ENCODE data around the gene SPRY1.

Gene SPRY1

DNA sequence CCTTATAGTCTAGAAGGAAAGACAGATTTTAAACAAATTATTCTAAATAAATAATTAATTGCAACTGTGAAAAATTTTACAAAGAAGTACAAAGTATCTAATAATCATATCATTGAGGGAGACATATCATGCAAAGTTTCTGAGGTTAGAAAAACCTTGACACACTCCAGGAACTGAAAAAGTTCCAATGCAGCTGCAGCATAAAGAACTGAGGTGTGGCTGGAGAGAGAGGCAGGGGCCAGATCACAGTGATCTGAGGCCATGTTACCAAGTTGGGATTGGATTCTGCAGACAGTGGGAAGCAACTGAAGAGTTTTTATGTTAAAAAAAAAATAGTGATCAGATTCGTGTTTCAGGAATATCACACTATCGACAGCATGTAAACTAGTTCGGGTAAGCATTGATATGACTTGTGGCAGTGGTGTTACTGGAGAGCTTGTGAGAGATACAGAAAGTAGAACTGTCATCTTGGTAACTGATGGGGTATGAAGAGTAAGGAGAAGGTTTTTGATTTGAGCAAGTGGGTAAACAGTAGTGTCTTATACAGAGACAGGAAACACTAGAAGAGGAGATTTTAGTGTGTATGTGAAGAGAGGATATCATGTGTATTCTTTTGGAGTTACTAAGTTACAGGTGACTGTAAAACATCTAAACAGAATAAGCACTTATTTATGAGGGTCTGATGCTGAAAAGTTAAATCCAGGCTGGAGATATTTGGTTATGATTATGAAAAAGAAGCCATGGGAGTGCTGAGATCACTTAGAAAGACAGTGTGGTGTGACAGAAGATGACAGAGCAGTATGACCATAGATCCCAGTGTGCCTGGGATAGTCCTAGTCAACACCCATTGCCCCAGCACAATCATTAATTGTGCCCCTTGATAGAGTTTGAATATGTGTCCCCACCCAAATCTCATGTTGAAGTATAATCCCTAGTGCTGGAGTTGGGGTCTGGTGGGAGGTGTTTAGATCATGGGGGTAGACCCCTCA lies 15.6 kb upstream of the SPRY1 start:
- no peak for DNase-seq

GRCh38 chr4:123381996-123382395 lies 14.6 kb upstream of the SPRY1 start:
- no peak for DNase-seq

GRCh38 chr4:123383566-123383965 lies 13.0 kb upstream of the SPRY1 start:
- DNase-seq = no peak

GRCh38 chr4:123386609-123387008 lies 10.0 kb upstream of the SPRY1 start:
- no peak for DNase-seq

GRCh38 chr4:123390846-123391456 lies 5.6 kb upstream of the SPRY1 start:
- no peak for DNase-seq

GRCh38 chr4:123393721-123394120 lies 2.9 kb upstream of the SPRY1 start:
- no peak for DNase-seq

DNA sequence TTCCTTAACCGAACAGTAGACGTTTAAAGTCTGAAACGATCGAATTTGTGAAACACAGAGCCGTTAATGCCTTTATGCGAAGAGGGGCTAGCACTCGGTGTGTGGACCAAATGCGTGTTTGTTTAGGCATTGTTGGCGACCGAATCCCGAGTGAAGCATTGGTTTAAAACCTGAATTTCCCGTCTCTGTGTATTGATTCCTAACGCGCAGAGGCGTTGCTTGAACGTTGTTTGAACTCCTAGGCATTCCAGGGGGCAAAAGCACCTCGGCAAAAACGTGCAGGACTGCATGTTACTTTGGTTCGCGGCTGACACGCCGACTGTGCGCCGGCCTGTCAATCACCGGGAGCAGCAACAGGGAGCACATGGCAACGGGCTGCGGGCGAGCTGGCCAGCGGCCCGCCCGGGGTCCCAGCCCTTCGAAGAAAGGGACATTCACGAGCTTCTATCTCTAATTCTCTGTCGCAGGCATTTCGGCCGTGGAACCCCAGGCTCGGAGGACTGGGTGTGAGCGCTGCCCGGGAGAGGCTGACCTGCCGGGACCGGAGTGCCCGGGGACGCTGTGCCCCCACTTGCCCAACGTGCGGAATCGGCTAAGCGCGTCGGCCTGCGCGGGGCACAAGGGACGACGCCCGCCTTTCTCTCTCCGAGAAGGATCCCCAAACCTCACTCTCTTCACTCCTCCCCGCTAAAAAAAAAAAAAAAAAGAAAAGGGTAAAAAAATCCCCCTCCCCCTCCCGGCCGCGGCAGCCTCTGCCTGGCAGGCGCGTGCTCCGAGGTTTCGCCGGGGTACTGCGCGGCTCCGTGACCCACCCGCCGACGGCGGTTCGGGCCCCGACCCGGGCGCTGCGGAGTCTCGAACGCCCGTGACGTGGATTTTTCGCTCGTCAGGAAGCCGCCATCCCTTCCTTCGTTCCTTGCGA lies 810 bp downstream of the SPRY1 start:
- no peak for DNase-seq

GRCh38 chr4:123398066-123398852 lies 1.7 kb downstream of the SPRY1 start:
- DNase-seq = no peak

GRCh38 chr4:123398853-123399626 lies 2.4 kb downstream of the SPRY1 start:
- DNase-seq = no peak

- no peak for DNase-seq
Measured at GRCh38 chr4:123399627-123400358, 3.2 kb downstream of the SPRY1 start.

- DNase-seq = no peak
Measured at GRCh38 chr4:123401271-123402120, 4.9 kb downstream of the SPRY1 start.

- no peak for DNase-seq
Measured at GRCh38 chr4:123402121-123402465, 5.5 kb downstream of the SPRY1 start.

DNA sequence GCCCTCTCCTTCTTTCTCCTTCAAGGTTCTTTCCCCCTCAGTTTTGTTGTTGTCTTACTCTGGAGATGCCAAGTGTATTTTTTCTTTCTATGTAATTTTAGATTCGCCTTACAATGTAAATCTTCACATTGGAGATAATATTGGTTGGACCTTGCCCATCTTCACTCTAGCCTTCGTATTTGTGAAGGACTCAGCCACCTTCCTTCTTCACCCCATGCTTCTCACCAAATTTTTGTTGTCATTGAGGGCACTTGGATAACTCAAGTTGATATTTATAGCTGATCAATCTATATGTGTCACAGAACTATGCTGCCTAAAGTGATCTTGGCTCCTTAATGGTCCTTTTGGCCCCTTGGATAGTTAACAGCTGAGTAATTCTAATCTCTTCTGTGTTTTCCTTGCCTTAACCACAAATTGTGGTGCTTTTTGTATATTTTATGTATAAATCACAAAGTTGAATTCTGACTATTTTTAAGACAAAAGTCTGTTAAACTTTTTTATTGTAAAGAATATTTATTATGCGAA lies 6.5 kb downstream of the SPRY1 start:
- DNase-seq = no peak

DNA sequence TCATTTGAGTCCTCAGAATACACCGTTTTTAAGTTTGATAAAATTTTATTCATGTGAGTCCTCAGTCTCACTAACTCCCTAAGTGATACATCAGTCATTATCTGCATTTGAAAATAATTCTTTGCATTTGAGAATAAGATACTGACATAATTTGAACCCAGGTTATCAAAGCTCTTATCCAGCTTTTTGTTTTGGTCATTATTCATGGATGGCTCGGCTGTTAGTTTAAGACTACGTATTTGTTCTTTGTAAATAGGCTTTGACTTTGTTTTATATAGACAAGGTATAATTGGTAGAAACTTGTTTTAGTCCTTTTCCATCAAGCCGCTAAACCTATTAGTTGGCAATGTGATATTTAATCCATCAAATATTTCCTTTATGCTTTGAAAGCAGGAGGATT lies 7.9 kb downstream of the SPRY1 start:
- DNase-seq = no peak

DNA sequence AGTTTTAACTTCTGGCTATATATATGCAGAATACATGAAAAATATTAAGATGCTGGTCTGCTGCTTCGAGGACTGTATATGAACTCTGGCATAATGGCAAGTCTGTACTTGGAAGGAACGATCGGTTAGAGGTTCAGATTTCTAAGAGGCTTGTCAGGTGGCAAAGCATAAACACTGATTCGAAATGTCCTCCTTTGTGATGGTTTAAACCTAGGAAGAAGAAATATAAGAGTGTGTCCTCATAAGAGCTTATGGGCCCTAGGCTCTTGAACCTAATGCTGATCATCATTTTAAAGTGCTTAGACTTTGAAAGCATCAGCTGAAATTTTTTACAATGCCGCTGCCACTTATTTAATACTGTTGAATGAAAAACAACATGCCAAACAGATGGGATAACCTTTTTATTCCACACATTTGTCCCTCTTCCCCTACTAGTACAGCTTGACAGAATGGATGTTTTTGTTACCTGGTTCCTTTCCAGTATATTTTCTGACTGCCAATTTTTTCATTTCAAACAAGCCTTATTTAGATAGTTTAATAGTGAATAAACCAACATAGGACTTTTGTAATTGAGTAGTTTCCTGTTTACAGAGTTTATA lies 8.8 kb downstream of the SPRY1 start:
- DNase-seq = no peak

GRCh38 chr4:123406872-123407271 lies 10.3 kb downstream of the SPRY1 start:
- DNase-seq = no peak

DNA sequence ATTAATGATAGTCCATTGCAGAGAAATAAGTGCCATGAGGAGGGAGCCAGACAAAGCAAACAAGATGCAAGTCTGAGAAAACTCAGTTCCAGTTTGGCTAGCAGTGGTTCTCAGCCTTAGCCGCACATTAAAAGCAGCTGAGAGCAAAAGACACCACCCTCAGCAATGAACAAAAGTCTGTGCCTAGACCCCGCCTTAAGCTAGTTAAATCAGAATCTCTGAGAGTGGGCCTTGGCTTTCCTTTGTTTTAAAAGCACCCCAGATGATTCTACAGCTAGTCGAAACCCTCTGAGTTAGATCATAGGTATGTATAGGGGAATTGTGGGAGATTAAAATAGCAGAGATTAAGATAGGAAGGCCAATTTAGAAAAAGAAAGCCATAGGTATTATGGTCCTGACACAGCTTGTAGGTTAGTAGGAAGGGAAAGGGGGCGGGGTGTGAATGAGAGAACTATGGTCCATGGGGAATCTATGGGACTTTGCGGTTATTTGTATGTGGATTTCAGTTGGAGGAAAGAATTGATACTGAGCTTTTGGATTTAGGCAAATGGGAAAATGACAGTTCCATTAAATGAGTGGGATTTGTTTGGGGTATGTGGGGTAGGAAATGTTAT lies 12.0 kb downstream of the SPRY1 start:
- DNase-seq = no peak

DNA sequence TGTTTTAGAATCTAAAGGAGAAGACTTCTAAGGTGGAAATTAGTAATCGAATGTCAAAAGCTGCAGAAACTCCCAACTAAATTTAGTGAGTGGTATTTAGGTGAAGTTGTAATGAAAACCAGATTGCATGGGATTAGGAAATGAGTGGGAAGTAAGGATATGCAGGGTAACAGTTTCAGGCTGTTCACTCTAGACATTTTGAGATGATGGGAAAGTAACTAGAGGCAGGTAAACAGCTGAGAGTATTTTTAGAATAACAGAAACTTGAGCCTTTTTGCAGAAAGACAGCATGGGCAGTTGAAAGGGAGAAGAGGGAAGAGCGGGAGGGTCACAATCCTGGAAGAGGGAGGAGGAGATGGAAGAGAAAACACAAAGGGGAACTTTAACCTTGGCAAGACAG lies 12.7 kb downstream of the SPRY1 start:
- no peak for DNase-seq

DNA sequence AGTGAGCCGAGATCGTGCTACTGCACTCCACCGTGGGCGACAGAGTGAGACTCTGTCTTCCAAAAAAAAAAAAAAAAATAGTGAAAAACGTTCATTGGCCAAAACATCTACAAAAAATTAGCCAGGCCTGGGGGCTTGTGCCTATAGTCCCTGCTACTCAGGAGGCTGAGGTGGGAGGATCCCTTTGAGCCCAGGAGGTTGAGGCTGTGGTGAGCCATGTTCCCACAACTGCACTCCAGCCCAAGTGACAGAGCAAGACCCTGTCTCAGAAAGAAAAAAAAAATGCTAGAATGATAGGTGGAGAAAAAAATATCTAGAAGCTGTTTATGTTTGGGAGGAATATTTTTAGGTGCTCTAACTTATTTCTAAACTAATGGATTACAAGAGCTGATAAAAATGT lies 14.9 kb downstream of the SPRY1 start:
- DNase-seq = no peak

Data from SIG-M5 (cell line).